PC-3 (cell line): ENCODE measurements around the gene KDM5B. TPM values are rescaled to one million over a fixed set of nuclear protein-coding genes. Genes with fewer than 3 reads are reported as not detected.

Experiments used
- ATAC-seq: fragments of 200-7000 bp; cut with Tn5 transposase; 2 replicates; pipeline ENCODE4 v1.9.1; 2020; ENCODE audit warnings: mild to moderate bottlenecking, moderate library complexity
- BruUV-seq: library from RNA; stranded (reverse); fragments of 400-500 nt; replicated peaks from 2 replicates; lab custom pipeline; 2021; lab: Mats Ljungman, UMichigan
- CTCF ChIA-PET: fragments of 300-600 bp; sonication (Branson Sonifier 250); formaldehyde crosslinking; loops from one replicate; lab custom pipeline; 2022; ENCODE audit warnings: antibody characterized with exemption; lab: Charles Lee
- POLR2A ChIA-PET: fragments of 300-600 bp; sonication (Branson Sonifier 250); formaldehyde crosslinking; loops from one replicate; lab custom pipeline; 2022; ENCODE audit warnings: antibody characterized with exemption; ENCODE audit not compliant: unreplicated experiment; lab: Charles Lee
- DNase-seq: peaks from one replicate; pipeline ENCODE4 v3.0.0-alpha.2; 2015
- H2AFZ ChIP-seq: fragments of 300-600 bp; sonication (generic); 2 replicates; pipeline ENCODE4 v1.6.0; 2016; ENCODE audit warnings: antibody characterized with exemption, low read length
- H3F3A ChIP-seq: fragments of 300-600 bp; sonication (generic); one replicate; pipeline ENCODE4 v1.6.0; 2017; ENCODE audit warnings: antibody characterized with exemption, low read length, control low read depth, mild to moderate bottlenecking; ENCODE audit not compliant: unreplicated experiment
- H3K27ac ChIP-seq: fragments of 300-600 bp; sonication (generic); 2 replicates; pipeline ENCODE4 v1.5.1; 2016; ENCODE audit warnings: mild to moderate bottlenecking, low read length
- H3K27me3 ChIP-seq: fragments of 300-600 bp; sonication (generic); 2 replicates; pipeline ENCODE4 v1.6.1; 2016; ENCODE audit warnings: low read length, mixed read lengths
- H3K36me3 ChIP-seq: fragments of 300-600 bp; sonication (generic); 2 replicates; pipeline ENCODE4 v1.6.1; 2016; ENCODE audit warnings: low read depth, mixed run types, low read length, mixed read lengths
- H3K4me1 ChIP-seq: fragments of 300-600 bp; sonication (generic); 2 replicates; pipeline ENCODE4 v1.5.1; 2016; ENCODE audit warnings: low read length; ENCODE audit not compliant: insufficient read depth
- H3K4me2 ChIP-seq: fragments of 300-600 bp; sonication (generic); 2 replicates; pipeline ENCODE4 v1.6.0; 2016; ENCODE audit warnings: low read length
- H3K4me3 ChIP-seq: fragments of 300-600 bp; sonication (generic); 2 replicates; pipeline ENCODE4 v1.5.1; 2016; ENCODE audit warnings: mild to moderate bottlenecking, low read length, mixed read lengths
- H3K79me2 ChIP-seq: fragments of 300-600 bp; sonication (generic); 2 replicates; pipeline ENCODE4 v1.6.1; 2017; ENCODE audit warnings: low read length, mixed read lengths
- H3K9ac ChIP-seq: fragments of 300-600 bp; sonication (generic); 2 replicates; pipeline ENCODE4 v1.6.0; 2016; ENCODE audit warnings: mild to moderate bottlenecking, low read length
- H3K9me2 ChIP-seq: fragments of 300-600 bp; sonication (generic); replicated peaks from 2 replicates; pipeline ENCODE4 v1.6.1; 2016; ENCODE audit warnings: mixed run types, low read length, mixed read lengths
- H3K9me3 ChIP-seq: fragments of 300-600 bp; sonication (generic); 2 replicates; pipeline ENCODE4 v1.6.1; 2016; ENCODE audit warnings: low read length, mixed read lengths
- H4K20me1 ChIP-seq: fragments of 300-600 bp; sonication (generic); 2 replicates; pipeline ENCODE4 v1.6.1; 2016; ENCODE audit warnings: low read length, mixed read lengths
- EZH2 ChIP-seq: fragments of 300-600 bp; sonication (generic); IDR thresholded peaks from one replicate; pipeline ENCODE4 v1.6.1; 2017; ENCODE audit warnings: antibody characterized with exemption, mild to moderate bottlenecking, low read length; ENCODE audit not compliant: unreplicated experiment
- EZH2phosphoT487 ChIP-seq: fragments of 300-600 bp; sonication (generic); IDR thresholded peaks from 2 replicates; pipeline ENCODE4 v1.6.1; 2018; ENCODE audit warnings: mild to moderate bottlenecking, antibody characterized with exemption, low read length, borderline replicate concordance
- intact Hi-C: fragments of 100-400 bp; cut with micrococcal nuclease; formaldehyde crosslinking; loops from 2 replicates; pipeline ENCODE4 v1.9.0; 2023
- total RNA-seq: library from RNA; depleted of rRNA; stranded (reverse); fragments of >200 nt; gene quantifications from 2 replicates; pipeline ENCODE4 v1.2.3, GENCODE V29; 2014
- TF ChIP-seq, protein P1 (sequence below): fragments of 300-600 bp; sonication (generic); conservative IDR thresholded peaks from 2 replicates; pipeline ENCODE4 v1.5.1; 2017; ENCODE audit warnings: antibody characterized with exemption, low read depth, mild to moderate bottlenecking, low read length

The KDM5B gene
- total RNA-seq, 1 experiment from 2014 or later, result 41.4 TPM

- Histone ChIP-seq H3K9me2 (no peaks in the 10 kb centered on the region), H3K4me1 (peaks cover 29% of the 10 kb centered on the region), H4K20me1 (no peaks in the 10 kb centered on the region), H3K27me3 (no peaks in the 10 kb centered on the region), H3K4me2 (peak overlapping the region; percentile 99), H3F3A (no peaks in the 10 kb centered on the region), H2AFZ (peak overlapping the region; percentile 98), H3K4me3 (peak overlapping the region; percentile 81), H3K79me2 (peaks cover 16% of the 10 kb centered on the region), H3K36me3 (no peaks in the 10 kb centered on the region), H3K9ac (peak overlapping the region; percentile 73), H3K9me3 (no peaks in the 10 kb centered on the region), H3K27ac (0 out of 2 replicates have a peak overlapping the region, but pooled peaks have one; percentile 4)
- TF ChIP-seq EZH2phosphoT487 (no peak), EZH2 (no peak)
- TF ChIP-seq, protein P1, sequence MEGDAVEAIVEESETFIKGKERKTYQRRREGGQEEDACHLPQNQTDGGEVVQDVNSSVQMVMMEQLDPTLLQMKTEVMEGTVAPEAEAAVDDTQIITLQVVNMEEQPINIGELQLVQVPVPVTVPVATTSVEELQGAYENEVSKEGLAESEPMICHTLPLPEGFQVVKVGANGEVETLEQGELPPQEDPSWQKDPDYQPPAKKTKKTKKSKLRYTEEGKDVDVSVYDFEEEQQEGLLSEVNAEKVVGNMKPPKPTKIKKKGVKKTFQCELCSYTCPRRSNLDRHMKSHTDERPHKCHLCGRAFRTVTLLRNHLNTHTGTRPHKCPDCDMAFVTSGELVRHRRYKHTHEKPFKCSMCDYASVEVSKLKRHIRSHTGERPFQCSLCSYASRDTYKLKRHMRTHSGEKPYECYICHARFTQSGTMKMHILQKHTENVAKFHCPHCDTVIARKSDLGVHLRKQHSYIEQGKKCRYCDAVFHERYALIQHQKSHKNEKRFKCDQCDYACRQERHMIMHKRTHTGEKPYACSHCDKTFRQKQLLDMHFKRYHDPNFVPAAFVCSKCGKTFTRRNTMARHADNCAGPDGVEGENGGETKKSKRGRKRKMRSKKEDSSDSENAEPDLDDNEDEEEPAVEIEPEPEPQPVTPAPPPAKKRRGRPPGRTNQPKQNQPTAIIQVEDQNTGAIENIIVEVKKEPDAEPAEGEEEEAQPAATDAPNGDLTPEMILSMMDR, result no peak
- DNase-seq (no peak), ATAC-seq (no peak)
- BruUV-seq, result TSS peak; percentile 68
- intact Hi-C loops, result loop anchor here (2.0 kb wide), 2 partner anchors 41 to 157 kb away; no protein-coding TSS in a partner anchor
- POLR2A ChIA-PET, result no interaction called here
- CTCF ChIA-PET, result interaction anchor here (0.6 kb wide), 1 partner anchor 215 kb away, joined by 14 read pairs; no protein-coding TSS in a partner anchor
Measured at GRCh38 chr1:202811296-202812175, 3.3 kb upstream of the KDM5B start.

DNA sequence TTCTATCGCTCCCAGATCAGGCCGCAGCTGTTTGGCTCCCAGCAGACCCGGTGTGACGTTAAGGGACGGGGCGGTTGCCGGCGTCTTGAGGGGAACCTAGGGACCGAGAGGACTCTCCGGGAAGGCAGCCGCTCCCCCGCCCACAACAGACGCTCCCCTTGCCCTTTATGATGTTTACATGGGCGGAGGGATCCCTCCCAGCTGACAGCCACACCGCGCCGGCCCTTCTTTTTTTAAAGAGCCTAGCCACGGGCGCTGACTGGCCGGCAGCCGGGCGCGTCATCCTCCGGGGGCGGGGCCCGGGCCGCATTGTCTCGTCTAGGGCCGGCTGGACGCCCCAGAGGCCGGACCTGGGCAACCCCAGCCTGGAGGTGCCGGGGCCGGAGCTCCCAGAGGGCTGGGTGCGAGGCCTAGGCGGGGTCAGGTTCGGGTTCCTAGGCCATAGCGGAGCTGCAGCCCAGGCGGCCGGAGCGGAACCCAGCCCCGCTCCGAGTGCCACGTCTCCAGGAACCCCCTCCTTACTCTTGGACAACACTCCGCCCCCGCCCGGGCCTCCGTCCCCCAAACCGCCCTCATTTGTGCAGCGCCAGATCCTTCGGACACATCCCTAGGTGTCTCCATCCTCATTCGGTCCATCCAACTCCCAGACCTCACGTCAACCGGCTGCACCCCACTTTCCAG, 2.5 kb upstream of the KDM5B start, which contains the start of gene PCAT6:
Gene PCAT6, plus strand, starts transcription at position 340 of the 681 bp plus-strand sequence.
- BruUV-seq, result no TSS peak
- peak within 1 kb of the TSS; percentile 73 for H3K9ac ChIP-seq
- no peak within 1 kb of the TSS for H3K27ac ChIP-seq
- H3K79me2 ChIP-seq, result peaks cover 24% of the 10 kb centered on the region
- no peaks in the 10 kb centered on the region for H3K36me3 ChIP-seq
- no peaks in the 10 kb centered on the region for H3K9me2 ChIP-seq
- peak within 1 kb of the TSS; percentile 81 for H3K4me3 ChIP-seq
- H4K20me1 ChIP-seq, result no peaks in the 10 kb centered on the region
- H3F3A ChIP-seq, result no peaks in the 10 kb centered on the region
- POLR2A ChIA-PET, result interaction anchor here (0.7 kb wide), 1 partner anchor 60 kb away, joined by 6 read pairs; no protein-coding TSS in a partner anchor
- ATAC-seq (peak; percentile 82), DNase-seq (peak; percentile 95)
- peak within 1 kb of the TSS; percentile 98 for H2AFZ ChIP-seq
- TF ChIP-seq, protein P1, result no peak
- TF ChIP-seq EZH2phosphoT487 (no peak), EZH2 (no peak)
- no peaks in the 10 kb centered on the region for H3K27me3 ChIP-seq
- CTCF ChIA-PET, result interaction anchor here (0.6 kb wide), 1 partner anchor 465 kb away, joined by 4 read pairs; no protein-coding TSS in a partner anchor
- intact Hi-C loops, result loop anchor here (1.0 to 2.0 kb wide), 3 partner anchors 42 to 158 kb away; no protein-coding TSS in a partner anchor
- no peaks in the 10 kb centered on the region for H3K9me3 ChIP-seq
- peak within 1 kb of the TSS; percentile 99 for H3K4me2 ChIP-seq
- H3K4me1 ChIP-seq, result peaks cover 37% of the 10 kb centered on the region
